NCI-H526 (cell line): ENCODE measurements around the gene FYCO1.
A peak's percentile ranks its signal among the peaks of the same experiment; 100 is the strongest.
"Not testable (repeated sequence)": the region's sequence is repeated elsewhere in the genome, so short reads cannot be mapped to it uniquely, and the experiment has no call there.

Experiments
- DNase-seq, 2 experiments: peaks; one replicate each; lab custom pipeline; 2025; lab: John Stamatoyannopoulos, UW

The FYCO1 gene

DNA sequence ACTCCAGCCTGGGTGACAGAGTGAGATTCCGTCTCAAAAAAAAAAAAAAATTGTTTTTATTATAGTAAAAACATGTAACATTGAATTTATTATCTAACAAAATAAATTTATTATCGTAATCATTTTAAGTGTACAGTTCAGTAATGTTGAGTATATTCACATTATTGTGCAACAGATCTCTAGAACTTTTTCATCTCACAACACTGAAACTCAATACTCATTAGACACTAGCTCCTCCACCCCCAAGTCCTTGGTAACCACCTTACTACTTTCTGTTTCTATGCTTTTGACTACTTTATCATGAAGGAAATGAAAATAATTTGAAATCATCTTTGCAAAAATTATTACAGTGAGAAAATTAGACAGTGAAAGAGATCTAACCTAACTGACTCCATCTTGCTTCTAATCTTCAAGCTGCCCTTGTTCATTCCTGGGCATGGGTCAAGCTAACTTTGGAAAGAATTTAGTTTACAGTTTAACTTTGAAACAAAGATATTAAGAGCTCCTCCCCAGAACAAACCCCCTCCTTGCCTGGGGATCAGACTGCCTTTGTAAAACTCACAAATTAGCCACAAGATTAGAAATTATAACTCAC lies 15.0 kb upstream of the FYCO1 start:
- DNase-seq, result no peak

DNA sequence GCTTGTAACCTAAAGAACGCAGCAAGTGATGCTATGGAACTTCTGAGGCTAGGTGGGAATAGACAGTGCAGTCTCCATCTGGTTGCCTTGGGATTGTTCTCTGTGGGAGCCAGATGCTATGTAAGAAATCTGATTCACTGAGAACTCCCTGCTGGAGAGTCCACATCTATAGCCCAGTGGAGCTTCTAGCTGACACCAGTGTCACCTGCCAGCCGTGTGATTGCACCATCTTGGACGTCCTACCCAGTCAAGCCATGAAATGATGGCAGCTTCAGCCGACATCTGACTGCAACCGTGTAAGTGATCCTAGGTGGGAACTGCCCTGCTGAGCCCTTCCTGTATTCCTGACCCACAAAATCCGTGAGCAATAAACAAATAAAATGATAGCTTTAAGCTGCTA lies 12.4 kb upstream of the FYCO1 start:
- DNase-seq, result no peak

DNA sequence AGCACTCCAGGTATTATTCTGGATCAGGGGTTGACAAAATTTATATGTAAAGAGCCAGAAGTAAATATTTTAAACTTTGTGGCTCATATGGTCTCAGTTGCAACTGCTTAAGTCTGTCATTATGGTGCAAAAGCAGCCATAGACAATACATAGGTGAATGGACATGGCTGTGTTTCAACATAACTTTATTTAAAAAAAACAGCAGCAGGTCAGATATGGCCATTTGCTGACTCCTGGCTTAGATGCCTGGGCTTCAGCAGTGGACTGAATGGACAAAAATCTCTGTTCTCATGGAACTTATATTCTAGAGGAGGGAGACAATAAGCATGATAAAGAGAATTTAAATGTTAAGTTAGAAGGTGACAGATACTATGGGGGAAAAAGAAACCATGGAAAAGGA lies 11.7 kb upstream of the FYCO1 start:
- DNase-seq, result no peak

DNA sequence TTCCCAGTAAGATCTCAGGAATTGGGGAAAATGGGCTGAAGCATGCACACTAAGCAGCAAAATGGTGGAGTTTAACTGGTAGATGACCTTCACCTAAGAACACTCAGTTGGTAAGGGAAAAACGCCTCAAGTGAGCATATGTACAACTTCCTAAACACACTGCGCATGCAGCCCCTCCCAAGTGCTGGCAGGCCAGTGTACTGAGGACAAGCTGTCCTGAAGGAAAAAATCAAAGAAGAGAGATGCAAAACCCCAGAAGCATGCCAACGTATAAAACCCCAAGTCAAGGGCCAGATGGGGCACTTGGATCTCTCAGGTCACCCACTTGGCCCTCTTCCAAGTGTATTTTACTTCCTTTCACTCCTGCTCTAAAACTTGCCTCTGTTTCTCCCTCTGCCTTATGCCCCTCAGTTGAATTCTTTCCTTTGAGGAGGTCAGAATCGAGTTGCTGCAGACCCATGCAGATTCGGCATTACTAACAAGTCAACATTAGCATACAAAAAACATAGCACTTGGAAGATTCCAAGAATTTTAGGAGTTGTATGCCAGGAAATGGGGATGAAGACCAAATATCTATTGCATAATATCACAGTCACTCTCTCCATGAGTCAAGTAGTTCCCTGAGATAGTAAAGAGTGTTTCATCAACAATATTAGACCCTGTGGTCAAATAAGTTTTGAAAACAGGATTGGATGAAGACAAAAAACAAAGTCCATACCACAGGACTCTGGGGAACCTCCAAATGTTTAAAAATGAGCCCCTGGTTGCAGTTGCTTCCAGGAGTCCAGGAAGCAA lies 10.8 kb upstream of the FYCO1 start:
- no peak for DNase-seq

DNA sequence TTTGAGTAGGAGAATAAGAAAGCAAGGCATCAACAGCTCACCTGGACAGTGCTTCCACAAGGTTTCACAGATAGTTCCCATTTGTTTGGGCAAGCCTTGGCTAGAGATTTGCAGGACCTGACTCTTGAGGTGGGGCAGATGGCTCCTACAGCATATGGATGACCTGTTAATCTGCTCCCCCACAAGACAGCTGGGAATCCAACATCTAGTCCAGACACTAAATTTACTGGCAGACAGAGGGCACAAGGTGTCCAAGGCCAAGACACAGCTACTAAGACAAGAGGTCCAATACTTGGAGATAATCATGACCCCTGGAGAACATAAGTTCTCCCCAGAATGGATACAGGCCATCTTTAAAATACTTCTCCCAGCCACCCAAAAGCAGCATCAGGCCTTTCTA lies 8.1 kb upstream of the FYCO1 start:
- not testable (repeated sequence) for DNase-seq

DNA sequence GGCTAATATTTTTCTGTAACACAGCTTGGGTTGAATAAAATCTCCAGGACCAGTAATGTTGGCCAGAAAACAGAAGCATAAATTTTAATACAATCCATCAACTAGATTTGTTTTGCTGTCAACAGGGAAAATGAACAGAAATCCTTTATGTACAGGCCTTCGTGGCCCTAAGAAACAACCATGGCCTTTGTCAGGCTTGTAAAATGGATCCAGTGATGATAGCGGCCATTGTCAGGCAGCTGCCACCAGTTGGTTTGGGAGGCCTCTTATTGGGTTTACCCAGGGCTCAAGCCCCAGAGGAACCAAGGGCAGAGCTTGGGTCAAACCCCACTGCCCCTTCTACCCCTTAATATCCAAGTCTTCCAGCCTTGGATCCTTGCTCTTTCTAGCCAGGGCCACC lies 5.6 kb upstream of the FYCO1 start:
- DNase-seq, result no peak

DNA sequence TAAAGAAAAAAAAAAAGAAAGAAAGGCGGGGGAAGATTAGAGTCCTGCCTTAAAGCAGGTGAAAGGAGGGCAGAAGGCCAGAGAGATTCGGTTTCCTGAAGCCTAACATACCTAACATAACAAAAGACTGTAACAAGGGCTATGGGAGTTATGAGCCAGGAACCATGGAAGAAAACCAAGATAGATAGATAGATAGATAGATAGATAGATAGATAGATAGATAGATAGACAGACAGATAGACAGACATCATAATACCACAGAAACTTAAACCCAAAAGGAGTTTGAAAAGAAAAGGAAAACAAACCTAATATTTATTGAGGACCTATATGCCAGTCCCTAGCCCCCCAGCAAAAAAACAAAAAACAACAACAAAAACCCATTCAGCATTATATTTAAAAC lies 2.3 kb upstream of the FYCO1 start:
- no peak for DNase-seq

DNA sequence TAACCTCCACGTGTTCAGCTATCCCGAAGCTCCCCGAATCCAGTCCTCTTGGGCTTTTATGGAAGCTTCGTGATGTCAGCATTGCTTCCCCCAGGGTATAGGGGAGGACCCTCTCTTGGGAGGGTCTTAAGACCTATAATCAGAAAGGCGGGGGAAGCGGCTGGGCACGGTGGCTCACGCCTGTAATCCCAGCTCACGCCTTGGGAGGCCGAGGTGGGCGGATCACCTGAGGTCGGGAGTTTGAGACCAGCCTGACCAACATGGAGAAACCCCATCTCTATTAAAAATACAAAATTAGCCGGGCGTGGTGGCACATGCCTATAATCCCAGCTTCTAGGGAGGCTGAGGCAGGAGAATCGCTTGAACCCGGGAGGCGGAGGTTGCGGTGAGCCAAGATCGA lies 1.9 kb upstream of the FYCO1 start:
- not testable (repeated sequence) for DNase-seq

DNA sequence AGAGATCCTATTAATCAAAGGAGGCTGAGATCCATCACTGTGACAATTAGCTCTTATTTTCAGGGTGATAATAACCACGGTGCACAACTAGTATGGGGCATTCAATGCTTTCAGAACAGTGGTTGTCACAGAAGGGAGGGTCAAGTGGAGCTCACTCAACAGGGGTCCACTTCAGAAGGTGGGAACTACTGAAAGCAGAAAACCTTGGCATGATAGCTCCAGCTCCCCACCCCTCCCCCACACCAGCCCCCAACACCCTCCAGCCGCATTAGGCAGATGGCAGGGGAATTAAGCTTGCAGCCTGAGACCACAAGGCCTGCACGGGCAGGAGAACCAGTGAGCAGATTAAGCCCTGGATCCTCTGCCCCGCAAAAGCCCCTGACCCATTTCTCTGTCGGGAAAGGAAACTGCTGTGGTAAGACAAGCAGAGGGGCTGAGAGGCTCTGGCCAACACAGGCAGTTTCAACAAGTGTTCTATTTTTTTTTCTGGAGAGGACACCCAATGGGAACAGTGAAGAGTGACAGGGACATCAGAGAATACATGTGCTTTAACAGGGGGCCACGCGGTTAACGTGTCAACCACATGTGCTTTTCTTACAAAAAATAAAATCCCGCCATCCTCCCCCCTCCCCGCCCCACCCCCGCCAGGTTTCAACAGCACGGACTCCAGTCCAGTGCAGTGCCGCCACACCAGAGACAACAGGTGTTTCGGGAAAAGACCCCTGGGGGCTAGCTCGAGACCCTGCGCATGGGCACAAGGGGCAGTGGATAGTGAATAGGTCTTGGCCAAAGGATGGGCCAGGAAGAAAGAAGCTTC lies 997 bp downstream of the FYCO1 start:
- DNase-seq, result peak in 1 of 2 experiments; percentile 12

DNA sequence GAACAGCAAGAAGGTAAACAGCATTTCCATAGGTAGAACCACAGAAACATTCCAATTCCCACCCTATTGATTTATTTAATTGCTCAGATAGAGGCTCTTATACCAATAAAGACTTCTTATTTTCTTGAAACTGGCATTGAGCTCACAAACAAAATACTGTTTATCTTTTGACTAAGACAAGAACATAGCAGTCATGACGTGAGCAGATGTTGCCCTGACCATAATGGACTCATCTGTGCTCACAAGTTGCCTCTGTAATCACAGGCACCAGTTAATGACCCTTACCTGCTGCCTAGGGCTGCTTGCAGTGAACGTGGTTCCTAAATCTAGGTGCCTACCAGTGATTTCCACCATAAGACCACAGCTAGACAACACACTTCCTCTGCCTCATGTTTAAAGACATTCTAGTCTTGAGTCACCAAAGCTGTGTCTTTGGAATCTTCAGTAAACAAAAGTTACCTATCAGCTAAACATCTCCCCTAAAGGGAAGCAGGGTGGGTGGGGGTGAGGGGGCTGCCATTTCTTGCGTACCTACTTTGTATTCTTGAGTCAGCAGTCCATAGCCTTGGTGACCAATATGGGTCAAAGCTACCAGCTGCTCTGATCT lies 2.1 kb downstream of the FYCO1 start:
- no peak for DNase-seq

DNA sequence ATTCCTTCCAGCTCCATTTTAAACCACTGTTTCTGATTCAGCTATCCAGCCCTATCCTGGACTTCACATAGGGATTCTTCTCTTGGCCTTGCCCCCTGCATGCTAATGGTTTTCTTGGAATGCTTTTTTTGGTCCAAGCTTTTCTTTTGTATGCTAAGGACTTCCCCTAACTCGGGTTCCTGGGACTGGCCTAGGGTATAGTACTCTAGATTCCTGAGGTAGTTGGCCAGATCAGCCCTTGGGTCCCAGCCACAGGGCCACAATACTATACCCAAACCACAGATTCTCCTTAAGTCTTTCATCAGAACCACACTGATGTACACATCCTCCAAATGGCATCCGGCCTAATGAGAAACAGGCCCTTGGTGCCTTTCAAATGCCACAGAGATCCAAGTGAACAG lies 2.8 kb downstream of the FYCO1 start:
- no peak for DNase-seq

DNA sequence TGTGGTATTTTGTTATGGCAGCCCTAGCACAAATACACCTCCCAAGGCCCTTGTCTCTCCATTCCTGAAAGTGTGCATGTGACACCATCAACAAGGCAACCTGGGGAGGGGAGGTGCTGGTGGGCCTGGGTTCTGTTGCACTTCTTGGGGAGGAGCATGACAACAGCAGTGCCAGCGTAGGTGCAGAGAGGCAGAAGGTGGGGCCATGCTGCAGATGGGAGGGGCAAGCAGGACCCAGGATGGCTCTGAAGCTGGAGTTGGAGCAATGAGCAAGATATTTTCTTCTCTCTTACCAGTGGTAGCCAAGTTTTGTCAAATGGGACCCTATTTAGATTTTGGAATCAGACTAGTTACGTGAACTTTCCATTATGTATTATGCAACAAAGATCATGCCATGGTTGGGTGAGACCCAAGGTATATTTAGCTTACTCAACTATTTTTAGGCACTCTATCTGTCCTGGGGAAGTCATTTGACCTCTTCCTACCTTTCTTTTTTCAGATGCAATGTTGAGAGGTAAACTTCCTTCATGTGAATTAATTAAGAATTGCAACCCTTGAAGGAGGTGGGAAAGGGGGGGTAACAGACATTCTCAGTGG lies 3.4 kb downstream of the FYCO1 start:
- no peak for DNase-seq

DNA sequence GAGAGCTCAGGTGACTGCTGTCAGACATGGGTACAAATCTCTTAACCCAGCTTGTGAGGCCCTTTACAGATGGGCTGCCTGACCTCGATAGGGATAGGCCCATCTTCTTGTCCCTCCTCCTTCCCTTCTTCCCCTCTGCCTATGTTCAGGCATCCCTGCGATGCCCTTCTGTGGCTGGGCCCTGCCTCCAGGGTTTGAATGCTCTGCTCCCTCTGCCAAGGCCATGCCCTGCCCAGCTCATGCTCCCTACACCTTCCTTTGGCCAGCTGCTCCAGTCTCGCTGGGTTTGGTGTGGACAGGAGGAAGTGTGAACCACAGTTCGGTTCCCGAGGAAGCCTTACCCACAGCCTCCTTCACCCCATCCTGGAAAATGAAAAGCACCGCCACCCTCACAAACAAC lies 4.3 kb downstream of the FYCO1 start:
- no peak for DNase-seq

DNA sequence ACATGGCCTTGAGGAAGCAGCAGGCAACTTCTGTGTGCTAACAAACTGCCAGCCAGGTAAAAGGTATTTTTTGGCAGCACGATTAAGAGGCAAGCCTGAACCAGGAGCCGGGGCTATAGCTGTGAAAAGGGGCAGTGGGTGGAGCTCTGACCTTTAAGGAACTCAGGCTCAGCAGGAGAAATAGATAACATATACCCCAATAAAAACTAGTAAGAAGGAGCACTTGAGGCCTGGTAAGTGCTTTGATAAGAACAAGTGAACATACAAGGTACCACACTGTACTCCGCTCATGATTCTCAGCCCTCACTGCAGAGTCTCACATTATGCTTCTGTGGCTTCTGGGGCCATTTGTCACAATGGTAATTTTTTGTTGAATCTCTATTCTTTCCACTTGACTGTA lies 5.4 kb downstream of the FYCO1 start:
- no peak for DNase-seq

DNA sequence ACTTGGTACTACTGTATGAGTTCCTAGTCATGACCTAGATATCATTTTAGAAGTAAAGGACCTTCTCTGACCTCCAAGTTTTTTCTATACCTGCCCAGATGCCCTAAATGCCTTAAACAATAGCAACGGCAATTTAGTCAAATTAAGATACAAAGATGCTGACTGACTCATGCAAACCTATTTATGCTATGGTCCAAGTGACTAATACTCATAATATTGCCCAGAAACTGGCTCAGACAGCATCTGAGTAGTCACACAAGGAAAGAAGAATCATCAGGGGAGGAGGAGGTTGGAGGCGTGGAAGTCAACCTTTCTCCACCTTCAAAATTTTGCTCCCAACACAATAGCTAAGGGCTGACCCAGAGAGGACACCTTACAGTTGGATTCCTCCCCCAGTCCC lies 6.8 kb downstream of the FYCO1 start:
- no peak for DNase-seq

DNA sequence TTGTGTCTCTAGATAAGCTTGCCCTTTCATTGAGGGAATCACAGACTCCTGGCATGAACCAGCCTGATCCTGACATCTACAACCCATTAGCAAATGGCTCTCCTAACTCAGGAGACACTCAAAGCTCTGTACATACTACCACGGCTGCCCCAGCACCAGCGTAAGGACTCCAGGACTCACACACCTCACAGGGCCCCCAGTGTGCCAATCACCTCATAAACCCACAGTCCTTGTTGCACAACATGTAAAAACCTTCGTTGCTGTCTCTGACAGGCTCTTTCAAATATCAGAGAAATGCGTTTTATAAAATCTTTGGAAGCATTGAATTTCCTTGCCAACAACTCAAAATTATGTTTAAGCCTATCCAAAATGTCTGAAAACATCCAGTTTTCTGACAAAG lies 7.3 kb downstream of the FYCO1 start:
- DNase-seq, result no peak

DNA sequence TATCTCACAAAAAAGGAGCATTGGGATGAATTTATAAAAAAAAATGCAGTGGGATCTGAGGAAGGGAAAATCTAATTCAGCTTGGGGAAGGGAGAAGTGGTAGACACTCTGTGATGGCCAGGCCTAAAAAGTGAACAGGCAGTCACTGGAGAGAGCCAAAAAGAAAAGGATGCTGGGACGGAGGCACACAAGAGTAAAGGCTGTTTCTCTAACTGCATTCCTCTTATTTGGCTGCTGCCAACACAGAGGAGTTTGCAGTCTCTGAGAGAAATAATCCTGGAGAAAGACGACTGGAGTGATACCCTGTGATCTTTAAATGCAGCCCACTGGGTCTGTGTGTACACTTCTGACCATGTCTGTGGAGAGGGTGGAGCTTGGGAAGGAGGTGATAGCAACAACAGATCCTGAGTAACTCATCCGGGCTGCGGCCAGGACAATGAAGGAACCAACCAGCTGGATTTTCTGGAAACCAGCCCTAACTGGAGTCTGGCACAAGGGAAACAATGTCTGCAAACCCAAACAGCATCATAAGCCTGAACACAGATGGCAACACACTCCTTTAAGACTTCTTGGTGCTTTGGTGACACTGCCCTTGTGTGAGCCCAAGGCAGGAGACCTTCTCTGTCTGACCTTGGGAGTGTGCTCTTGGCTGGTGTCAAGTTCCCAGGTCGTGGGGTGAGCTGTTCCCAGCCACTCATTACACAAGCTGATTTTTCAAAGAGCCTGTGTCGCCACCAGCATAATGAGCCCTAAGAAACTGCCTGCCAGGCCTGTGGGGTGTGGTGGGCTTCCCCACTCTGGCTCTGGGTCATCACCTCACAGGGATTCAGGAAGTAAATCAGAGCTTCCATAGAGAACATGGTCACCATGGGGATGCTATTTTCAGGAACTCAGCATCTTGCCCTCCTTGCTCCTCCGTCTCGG lies 8.0 kb downstream of the FYCO1 start:
- DNase-seq, result no peak

DNA sequence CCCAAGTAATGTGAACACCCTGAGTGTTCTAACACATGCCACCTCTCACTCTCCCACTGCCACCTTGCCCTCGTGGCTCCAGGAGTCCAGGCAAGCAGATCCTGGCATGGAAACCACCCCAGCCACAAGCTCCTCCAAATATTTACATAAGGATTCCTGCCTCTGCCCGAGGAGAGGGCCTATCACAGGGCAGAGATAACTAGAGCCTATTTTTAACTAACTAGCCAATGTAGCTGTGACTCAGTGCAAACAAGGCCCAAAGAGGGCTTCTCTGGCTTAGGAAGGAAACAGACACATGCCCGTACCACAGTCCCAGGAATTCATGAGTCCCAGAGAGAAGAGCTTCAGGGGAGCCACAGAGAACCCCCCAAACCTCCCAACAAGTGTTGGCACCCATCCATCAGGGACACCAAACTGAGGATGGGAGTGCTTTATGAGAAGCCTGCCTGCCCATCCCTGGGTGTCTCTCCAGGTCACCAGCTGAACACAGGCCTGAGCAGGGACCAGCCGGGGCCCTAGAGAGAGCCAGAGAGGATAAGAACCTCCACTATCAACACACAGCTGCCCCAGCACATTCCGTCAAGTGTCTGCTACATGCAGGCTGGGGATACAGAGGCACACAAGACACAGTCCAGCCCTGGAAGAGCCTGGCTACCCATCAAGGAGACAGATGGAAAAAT lies 9.2 kb downstream of the FYCO1 start:
- no peak for DNase-seq

DNA sequence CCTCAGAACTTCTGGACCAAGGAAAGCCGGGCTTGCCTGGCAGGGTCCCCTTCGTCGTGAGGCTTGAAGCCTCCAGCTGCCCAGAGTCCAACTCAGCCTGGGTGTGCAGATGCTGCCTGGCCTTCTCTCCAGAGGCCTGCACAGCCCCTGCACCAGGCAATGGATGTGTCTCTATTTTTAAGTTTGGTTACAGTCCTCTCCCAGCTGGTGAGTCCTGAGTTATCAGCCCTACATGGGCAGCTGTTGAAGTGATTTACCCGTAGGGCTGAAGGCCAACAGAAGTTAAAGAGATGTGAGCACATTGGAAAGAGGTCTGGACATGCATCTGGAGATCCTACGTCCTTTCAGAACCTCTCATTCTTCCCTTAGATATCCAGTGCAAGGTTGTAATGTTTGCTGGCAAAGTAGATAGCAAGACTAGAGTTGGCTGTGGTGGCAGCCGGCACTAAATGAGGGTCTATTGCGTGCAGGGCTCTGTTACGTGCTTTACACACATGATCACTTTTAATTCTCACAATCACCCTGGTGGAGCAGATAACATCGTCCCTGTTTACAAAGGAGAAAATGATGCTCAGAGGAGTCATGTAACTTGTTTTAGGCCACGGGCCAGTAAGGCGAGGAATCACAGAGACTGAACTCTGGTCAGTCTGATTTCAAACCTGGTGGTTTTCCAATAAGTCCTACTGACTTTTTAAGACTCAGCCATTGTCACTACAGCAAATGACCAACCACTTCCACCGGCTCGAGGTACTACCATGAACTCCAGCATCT lies 9.9 kb downstream of the FYCO1 start:
- no peak for DNase-seq
